GM21717 (cell line): Measurements from ENCODE around the gene ANG.
"Not testable (repeated sequence)": the region's sequence is repeated elsewhere in the genome, so short reads cannot be mapped to it uniquely, and the experiment has no call there.

ENCODE experiments used
- ATAC-seq: cut with Tn5 transposase; IDR thresholded peaks from one replicate; pipeline ENCODE4 v1.9.1; 2021; ENCODE audit warnings: mild to moderate bottlenecking, moderate library complexity; ENCODE audit not compliant: unreplicated experiment

The ANG gene

GRCh38 chr14:20697273-20698017 is 8.9 kb downstream of the ANG start:
- ATAC-seq: no peak

DNA sequence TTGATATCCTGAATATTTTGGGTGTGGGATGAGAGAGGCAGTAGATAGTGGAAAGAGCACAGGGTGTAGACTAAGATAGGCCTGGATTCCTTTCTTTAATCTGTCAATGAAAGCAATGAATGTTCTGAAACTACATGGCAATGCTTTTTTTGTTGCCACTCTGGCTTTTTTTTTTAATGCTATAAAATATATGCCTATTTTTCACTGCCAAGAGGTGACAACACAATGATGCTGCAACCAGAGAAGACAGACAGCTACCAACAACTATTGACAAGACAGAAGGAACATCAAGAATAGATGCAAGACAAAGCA is 9.4 kb downstream of the ANG start:
- no peak for ATAC-seq

DNA sequence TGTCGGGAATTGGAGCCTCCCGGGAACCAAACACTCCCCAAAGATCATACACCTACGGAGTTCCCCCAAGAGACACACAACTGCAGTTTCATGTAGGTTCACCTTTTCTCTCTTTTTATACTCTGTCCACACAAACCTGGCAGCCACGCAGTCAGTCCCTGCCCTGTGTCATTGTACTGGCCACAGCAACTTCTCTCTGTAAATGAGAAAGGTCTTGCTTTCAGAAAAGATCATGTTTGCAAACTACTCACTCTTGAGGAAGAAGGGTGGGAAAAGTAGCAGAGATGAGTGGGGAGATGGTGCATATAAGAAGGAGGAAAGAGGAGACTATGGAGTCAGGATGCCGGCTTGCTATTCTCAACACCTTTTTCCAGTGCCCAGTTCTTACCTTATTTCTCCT is 10.4 kb downstream of the ANG start:
- ATAC-seq: no peak

GRCh38 chr14:20699931-20700330 is 11.4 kb downstream of the ANG start:
- no peak for ATAC-seq

DNA sequence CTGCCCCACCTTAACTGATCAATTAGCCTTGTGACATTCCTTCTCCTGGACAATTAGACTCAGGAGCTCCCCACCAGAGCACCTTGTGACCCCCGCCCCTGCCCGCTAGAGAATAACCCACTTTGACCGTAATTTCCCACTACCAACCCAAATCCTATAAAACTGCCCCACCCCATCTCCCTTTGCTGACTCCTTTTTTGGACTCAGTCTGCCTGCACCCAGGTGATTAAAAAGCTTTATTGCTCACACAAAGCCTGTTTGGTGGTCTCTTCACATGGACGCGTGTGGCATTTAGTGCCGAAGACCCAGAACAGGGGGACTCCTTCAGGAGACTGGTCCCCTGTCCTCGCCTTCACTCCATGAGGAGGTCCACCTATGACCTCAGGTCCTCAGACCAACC is 12.4 kb downstream of the ANG start:
- not testable (repeated sequence) for ATAC-seq

- no peak for ATAC-seq
Observed at GRCh38 chr14:20706657-20707355, 18.2 kb downstream of the ANG start.

GRCh38 chr14:20707622-20708021 is 19.1 kb downstream of the ANG start:
- ATAC-seq: no peak

GRCh38 chr14:20711261-20711660 is 22.7 kb downstream of the ANG start:
- no peak for ATAC-seq

GRCh38 chr14:20711685-20712084 is 23.1 kb downstream of the ANG start:
- no peak for ATAC-seq

GRCh38 chr14:20712904-20713303 is 24.3 kb downstream of the ANG start:
- ATAC-seq: no peak

- no peak for ATAC-seq
Observed at GRCh38 chr14:20714593-20715250, 26.2 kb downstream of the ANG start.

DNA sequence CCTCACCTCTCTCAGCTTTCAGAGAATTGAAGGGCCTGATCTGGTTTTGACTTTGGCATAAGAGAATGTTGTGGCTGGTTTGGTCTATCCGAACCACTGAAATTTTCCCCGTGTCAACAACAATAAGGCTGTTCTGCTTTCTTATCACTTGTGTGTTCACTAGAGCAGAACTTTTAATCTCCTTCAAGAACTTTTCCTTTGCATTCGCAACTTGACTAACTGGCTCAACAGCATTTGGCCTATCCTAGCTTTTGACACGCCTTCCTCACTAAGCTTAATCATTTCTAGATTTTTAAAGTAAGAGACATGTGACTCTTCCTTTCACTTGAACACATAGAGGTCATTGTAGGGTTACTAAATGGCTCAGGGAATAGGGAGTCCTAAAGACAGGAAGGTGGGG is 31.2 kb downstream of the ANG start:
- ATAC-seq: no peak

DNA sequence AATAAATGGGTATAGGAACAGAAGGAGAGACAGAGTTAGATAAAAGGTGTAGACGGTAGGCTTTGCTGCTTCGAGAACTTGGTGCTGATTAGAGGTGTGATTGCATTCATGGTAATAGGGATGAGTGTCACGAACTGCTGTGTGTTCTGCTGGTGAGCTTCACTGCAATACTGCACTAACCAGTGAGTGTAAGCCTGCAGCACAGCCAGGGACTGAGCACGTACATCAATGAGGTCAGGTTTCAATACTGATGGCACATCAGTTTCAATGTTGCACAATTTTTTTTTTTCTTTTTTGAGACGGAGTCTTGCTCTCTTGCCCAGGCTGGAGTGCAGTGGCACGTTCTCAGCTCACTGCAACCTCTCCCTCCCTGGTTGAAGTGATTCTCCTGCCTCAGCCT is 32.2 kb downstream of the ANG start:
- no peak for ATAC-seq

GRCh38 chr14:20722016-20722415 is 33.5 kb downstream of the ANG start:
- ATAC-seq: no peak

GRCh38 chr14:20723488-20723887 is 34.9 kb downstream of the ANG start:
- ATAC-seq: no peak

- not testable (repeated sequence) for ATAC-seq
Observed at GRCh38 chr14:20726121-20726520, 37.6 kb downstream of the ANG start.

DNA sequence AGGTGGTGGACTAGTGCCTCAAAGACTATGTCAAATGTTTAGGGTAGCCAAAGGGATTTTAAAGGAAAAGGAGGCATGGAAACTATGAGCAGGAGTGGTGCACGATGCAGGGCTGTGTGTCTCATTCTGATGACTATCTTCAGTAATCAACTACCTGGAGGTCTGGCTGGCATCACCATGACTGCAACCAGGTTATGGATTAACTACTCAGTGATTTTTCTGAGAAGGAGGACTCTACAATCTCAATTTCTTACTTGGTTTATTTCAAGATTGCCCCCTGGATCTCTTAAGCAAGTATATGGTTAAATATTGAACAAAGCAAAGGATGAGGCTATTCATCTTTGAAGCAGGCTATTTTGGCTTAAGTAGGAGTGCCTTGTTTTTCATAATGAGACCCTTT is 38.0 kb downstream of the ANG start:
- ATAC-seq: no peak

- ATAC-seq: no peak
Observed at GRCh38 chr14:20730891-20731290, 42.3 kb downstream of the ANG start.

DNA sequence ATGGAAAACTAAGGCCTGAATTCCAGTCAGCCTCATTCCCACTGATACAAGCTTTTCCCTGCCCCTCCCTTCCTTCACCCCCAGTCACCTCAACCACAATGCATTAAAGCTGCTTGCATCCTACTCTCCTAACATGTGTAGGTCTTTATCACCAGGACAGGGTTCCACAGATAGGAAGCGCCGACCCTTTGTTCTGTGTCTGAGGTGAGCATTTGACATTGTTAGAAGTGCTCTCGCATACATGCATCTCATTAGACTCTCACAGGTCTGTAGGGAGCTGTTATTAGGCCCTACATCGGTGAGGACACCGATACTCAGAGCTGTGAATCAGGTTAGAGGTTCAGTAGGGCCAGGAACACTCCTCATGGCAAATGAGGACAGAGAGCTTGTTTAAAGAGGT is 43.9 kb downstream of the ANG start:
- no peak for ATAC-seq

DNA sequence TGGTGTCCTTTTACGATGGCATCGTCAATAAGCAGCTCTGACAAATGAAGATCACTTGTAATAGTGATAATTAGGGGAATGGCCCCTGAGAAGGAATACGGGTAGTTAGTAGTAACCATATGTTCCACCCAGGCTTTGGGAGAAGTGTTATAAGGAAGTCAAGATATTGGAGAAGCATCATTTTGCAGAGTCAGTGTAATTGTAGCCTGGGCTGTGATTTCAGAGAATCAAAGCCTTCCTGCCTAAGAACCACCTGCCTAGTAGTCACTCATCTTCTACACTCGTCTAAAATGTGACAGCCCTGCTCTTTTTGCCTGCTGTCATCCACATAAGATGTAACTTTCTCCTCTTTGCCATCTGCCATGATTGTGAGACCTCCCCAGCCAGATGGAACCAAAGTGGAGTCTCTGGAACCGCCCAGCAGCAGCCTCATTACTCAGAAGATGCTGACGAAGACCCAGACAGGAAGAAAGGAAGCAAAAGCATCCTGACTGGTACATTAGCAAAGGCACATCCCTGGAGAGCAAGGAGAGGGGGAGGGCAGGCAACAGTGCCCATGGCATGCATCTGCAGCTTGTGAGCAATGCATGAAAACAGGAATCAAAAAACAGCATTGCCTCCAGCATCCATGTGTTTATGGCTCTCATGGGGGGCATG is 44.5 kb downstream of the ANG start:
- ATAC-seq: no peak

GRCh38 chr14:20733684-20734429 is 45.3 kb downstream of the ANG start:
- ATAC-seq: no peak
